ENCODE measurements around the gene CFDP1. TPM values are rescaled to one million over a fixed set of nuclear protein-coding genes. Genes with fewer than 3 reads are reported as not detected.

Gene CFDP1
- total RNA-seq, 6 experiments from 2014 or later: 23.9 to 43.3 (median 36.0) TPM

DNA sequence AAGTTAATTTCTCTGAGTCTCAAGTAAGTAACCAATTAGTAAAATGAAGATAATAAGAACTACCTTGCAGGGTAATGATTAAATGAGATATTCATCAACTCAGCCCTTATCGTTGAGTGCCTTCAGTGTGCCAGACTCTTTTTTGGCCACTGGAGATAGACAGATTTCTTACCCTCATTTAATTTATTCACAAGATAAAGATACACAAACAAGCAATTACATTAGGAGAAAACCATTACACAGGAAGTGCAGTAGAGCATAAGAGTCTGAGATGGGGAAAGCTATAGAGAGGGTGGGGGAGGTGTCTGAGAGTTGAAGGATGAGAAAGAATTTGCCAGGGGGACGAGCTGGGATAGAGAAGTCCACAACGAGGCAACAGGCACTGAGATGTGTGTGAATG, 109.4 kb downstream of the CFDP1 start:
- Histone ChIP-seq H3K36me3 (no peaks in the 10 kb centered on the region), H3K9me3 (no peaks in the 10 kb centered on the region), H3K4me3 (no peak overlapping the region), H3K4me1 (no peaks in the 10 kb centered on the region), H3K27ac (no peak overlapping the region), H3K27me3 (no peaks in the 10 kb centered on the region)
- WGBS (ENCODE audit: insufficient coverage, low coverage, low lambda C conversion rate, missing lambda C conversion rate): 69% methylated on average over 3 of the region's 3 CpGs
- TF ChIP-seq, protein P1, sequence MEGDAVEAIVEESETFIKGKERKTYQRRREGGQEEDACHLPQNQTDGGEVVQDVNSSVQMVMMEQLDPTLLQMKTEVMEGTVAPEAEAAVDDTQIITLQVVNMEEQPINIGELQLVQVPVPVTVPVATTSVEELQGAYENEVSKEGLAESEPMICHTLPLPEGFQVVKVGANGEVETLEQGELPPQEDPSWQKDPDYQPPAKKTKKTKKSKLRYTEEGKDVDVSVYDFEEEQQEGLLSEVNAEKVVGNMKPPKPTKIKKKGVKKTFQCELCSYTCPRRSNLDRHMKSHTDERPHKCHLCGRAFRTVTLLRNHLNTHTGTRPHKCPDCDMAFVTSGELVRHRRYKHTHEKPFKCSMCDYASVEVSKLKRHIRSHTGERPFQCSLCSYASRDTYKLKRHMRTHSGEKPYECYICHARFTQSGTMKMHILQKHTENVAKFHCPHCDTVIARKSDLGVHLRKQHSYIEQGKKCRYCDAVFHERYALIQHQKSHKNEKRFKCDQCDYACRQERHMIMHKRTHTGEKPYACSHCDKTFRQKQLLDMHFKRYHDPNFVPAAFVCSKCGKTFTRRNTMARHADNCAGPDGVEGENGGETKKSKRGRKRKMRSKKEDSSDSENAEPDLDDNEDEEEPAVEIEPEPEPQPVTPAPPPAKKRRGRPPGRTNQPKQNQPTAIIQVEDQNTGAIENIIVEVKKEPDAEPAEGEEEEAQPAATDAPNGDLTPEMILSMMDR (IDR thresholded peaks at IDR 0.05): no peak
- TF ChIP-seq POLR2A (IDR thresholded peaks at IDR 0.05): no peak
- intact Hi-C loops (cut with DNase I): no loop called here
- ATAC-seq (no peak), DNase-seq (no peak)

DNA sequence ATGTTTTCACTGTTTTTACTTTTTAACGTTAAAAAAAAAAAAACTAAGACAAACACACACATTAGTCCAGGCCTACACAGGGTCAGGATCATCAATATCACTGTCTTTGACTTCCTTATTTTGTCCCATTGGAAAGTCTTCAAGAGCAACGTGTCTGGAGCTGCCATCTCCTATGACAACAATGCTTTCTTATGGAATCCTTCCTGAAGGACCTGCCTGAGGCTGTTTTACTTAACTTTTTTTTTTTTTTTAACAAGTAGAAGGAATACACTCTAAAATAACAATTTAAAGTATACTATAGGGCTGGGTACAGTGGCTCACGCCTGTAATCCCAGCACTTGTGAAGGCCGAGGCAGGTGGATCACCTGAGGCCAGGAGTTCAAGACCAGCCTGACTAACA, 110.1 kb downstream of the CFDP1 start:
- H3K27ac ChIP-seq: no peak overlapping the region
- intact Hi-C loops (cut with DNase I): no loop called here
- TF ChIP-seq, protein P1 (IDR thresholded peaks at IDR 0.05): no peak
- TF ChIP-seq POLR2A (IDR thresholded peaks at IDR 0.05): no peak

DNA sequence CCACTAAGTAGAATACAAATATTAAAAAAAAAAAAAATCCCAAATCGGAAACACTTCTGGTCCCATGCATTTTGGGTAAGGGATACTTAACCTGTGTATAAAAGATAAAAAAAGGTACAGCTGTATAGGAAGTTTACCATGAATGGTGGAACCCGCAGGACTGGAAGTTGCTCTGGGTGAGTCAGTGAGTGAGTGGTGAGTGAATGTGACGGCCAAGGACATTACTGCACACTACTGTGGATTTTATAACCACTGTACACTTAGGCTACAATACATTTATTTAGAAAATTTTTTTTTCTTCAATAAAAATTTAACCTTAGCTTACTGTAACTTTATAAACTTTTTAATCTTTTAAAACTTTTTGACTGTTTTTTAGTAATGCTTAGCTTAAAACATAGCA, 110.6 kb downstream of the CFDP1 start:
- peaks cover 0 to 6% (median 0%) of the 10 kb centered on the region in 4 donors for H3K4me1 ChIP-seq
- intact Hi-C loops (cut with DNase I): no loop called here
- no peaks in the 10 kb centered on the region for H3K9me3 ChIP-seq
- TF ChIP-seq, protein P1 (IDR thresholded peaks at IDR 0.05): no peak
- no peak for TF ChIP-seq POLR2A (IDR thresholded peaks at IDR 0.05)
- no peaks in the 10 kb centered on the region for H3K36me3 ChIP-seq
- ATAC-seq (no peak), DNase-seq (no peak)
- no peak overlapping the region for H3K4me3 ChIP-seq
- H3K27ac ChIP-seq: no peak overlapping the region
- no peaks in the 10 kb centered on the region for H3K27me3 ChIP-seq
- 91% methylated on average over 3 of the region's 3 CpGs for WGBS (ENCODE audit: insufficient coverage, low coverage, low lambda C conversion rate, missing lambda C conversion rate)

More for the DNA sequence above, 110.1 kb downstream of the CFDP1 start:
- no peak for ATAC-seq
- Histone ChIP-seq H3K27me3 (no peaks in the 10 kb centered on the region), H3K4me1 (peaks cover 0 to 2% (median 0%) of the 10 kb centered on the region in 4 donors), H3K4me3 (no peak overlapping the region), H3K36me3 (no peaks in the 10 kb centered on the region), H3K9me3 (no peaks in the 10 kb centered on the region)
- no peak for DNase-seq
- WGBS (ENCODE audit: insufficient coverage, low coverage, low lambda C conversion rate, missing lambda C conversion rate): 68% methylated on average over 4 of the region's 4 CpGs

- H3K9me3 ChIP-seq: no peaks in the 10 kb centered on the region
- peaks cover 0 to 8% (median 0%) of the 10 kb centered on the region in 4 donors for H3K4me1 ChIP-seq
- TF ChIP-seq, protein P1 (IDR thresholded peaks at IDR 0.05): peak in 2 of 4 donors; percentile 13 to 17
- no peak for TF ChIP-seq POLR2A (IDR thresholded peaks at IDR 0.05)
- no peak overlapping the region for H3K27ac ChIP-seq
- no peaks in the 10 kb centered on the region for H3K27me3 ChIP-seq
- ATAC-seq: peak in 3 of 4 donors; percentile 34 to 59 (median 43)
- H3K36me3 ChIP-seq: no peaks in the 10 kb centered on the region
- intact Hi-C loops (cut with DNase I): no loop called here
- H3K4me3 ChIP-seq: no peak overlapping the region
- peak in 1 of 3 donors; percentile 51 for DNase-seq
- 17% methylated on average over 3 of the region's 3 CpGs for WGBS (ENCODE audit: insufficient coverage, low coverage, low lambda C conversion rate, missing lambda C conversion rate)
Observed at GRCh38 chr16:75320435-75320834, 112.9 kb downstream of the CFDP1 start.
